HEK293 (cell line): ENCODE data around the gene BIN1.

Experiments
- CTCF ChIA-PET: fragments of 350-600 bp; formaldehyde crosslinking; extraction: SDS; loops from one replicate; lab custom pipeline; 2021; ENCODE audit warnings: antibody characterized with exemption; lab: Yijun Ruan, JAX
- POLR2A ChIA-PET: fragments of 300-600 bp; formaldehyde crosslinking; extraction: SDS; loops from one replicate; lab custom pipeline; 2020; ENCODE audit warnings: antibody characterized with exemption, inconsistent platforms; lab: Yijun Ruan, JAX
- H3K27ac ChIP-seq: fragments of 200-500 bp; sonication (Bioruptor generic); 2 replicates; pipeline ENCODE4 v1.5.1; 2014; ENCODE audit warnings: low read depth, low read length, control low read depth, inconsistent platforms; ENCODE audit errors: extremely low read depth
- H3K36me3 ChIP-seq, 2 experiments: fragments of 200-500 bp in 1 of 2; sonication (Bioruptor generic) in 1 of 2; 1 replicate in 1 of 2; 2 replicates in 1 of 2; pipeline ENCODE4 v1.5.1; 2014 to 2017; ENCODE audit warnings: inconsistent platforms in 2 of 2, low read length in 2 of 2; ENCODE audit not compliant: control insufficient read depth in 2 of 2, insufficient read depth in 1 of 2
- H3K4me1 ChIP-seq: fragments of 200-500 bp; sonication (Bioruptor generic); 2 replicates; pipeline ENCODE4 v1.5.1; 2014; ENCODE audit warnings: mild to moderate bottlenecking, low read length, inconsistent platforms; ENCODE audit not compliant: control insufficient read depth, insufficient read depth
- H3K4me3 ChIP-seq: 2 replicates; pipeline ENCODE4 v1.5.1; 2011; ENCODE audit warnings: low read depth, mild to moderate bottlenecking, control low read depth, low read length, moderate library complexity
- H3K9me3 ChIP-seq: fragments of 200-500 bp; sonication (Bioruptor generic); 2 replicates; pipeline ENCODE4 v1.5.1; 2014; ENCODE audit warnings: low read depth, low read length, inconsistent platforms; ENCODE audit not compliant: control insufficient read depth, insufficient read depth
- GFI1B ChIP-seq: fragments of 450-650 bp; formaldehyde crosslinking; IDR thresholded peaks from 2 replicates; pipeline ENCODE4 v1.5.1; 2016; ENCODE audit warnings: missing biosample characterization, missing genetic modification characterization
- KLF7 ChIP-seq: fragments of 450-650 bp; formaldehyde crosslinking; IDR thresholded peaks from 2 replicates; pipeline ENCODE4 v1.5.1; 2016; ENCODE audit warnings: missing biosample characterization, missing genetic modification characterization, borderline replicate concordance
- MZF1 ChIP-seq: fragments of 450-650 bp; formaldehyde crosslinking; IDR thresholded peaks from 2 replicates; pipeline ENCODE4 v1.5.1; 2017; ENCODE audit warnings: missing biosample characterization, missing genetic modification characterization, borderline replicate concordance
- TCF7L2 ChIP-seq: IDR thresholded peaks from 2 replicates; pipeline ENCODE4 v1.6.1; 2011; ENCODE audit warnings: low read depth, mild to moderate bottlenecking, inconsistent platforms, low read length, moderate library complexity, borderline replicate concordance
- ZBTB1 ChIP-seq: fragments of 450-650 bp; formaldehyde crosslinking; IDR thresholded peaks from 2 replicates; pipeline ENCODE4 v1.5.1; 2016; ENCODE audit warnings: missing biosample characterization, missing genetic modification characterization
- ZNF174 ChIP-seq: fragments of 450-650 bp; formaldehyde crosslinking; IDR thresholded peaks from 2 replicates; pipeline ENCODE4 v1.5.0; 2017; ENCODE audit warnings: missing biosample characterization, mild to moderate bottlenecking, missing genetic modification characterization
- ZNF2 ChIP-seq: fragments of 450-650 bp; formaldehyde crosslinking; IDR thresholded peaks from 2 replicates; pipeline ENCODE4 v1.5.1; 2016; ENCODE audit warnings: missing biosample characterization, missing genetic modification characterization
- ZNF211 ChIP-seq: fragments of 450-650 bp; formaldehyde crosslinking; IDR thresholded peaks from 2 replicates; pipeline ENCODE4 v1.5.1; 2016; ENCODE audit warnings: low read depth, missing biosample characterization, missing genetic modification characterization
- ZNF324 ChIP-seq: fragments of 450-650 bp; formaldehyde crosslinking; IDR thresholded peaks from 2 replicates; pipeline ENCODE4 v1.5.1; 2016; ENCODE audit warnings: missing biosample characterization, missing genetic modification characterization
- ZNF341 ChIP-seq: fragments of 450-650 bp; formaldehyde crosslinking; IDR thresholded peaks from 2 replicates; pipeline ENCODE4; 2016; ENCODE audit warnings: low read depth, missing biosample characterization, missing genetic modification characterization
- ZNF391 ChIP-seq: fragments of 450-650 bp; formaldehyde crosslinking; IDR thresholded peaks from 2 replicates; pipeline ENCODE4 v1.5.1; 2016; ENCODE audit warnings: low read depth, missing biosample characterization, missing genetic modification characterization, borderline replicate concordance
- ZNF501 ChIP-seq: fragments of 450-650 bp; formaldehyde crosslinking; IDR thresholded peaks from 2 replicates; pipeline ENCODE4 v1.5.1; 2016; ENCODE audit warnings: missing biosample characterization, missing genetic modification characterization
- ZNF514 ChIP-seq: fragments of 450-650 bp; formaldehyde crosslinking; IDR thresholded peaks from 2 replicates; pipeline ENCODE4 v1.5.1; 2016; ENCODE audit warnings: missing biosample characterization, missing genetic modification characterization
- ZNF544 ChIP-seq: fragments of 450-650 bp; formaldehyde crosslinking; IDR thresholded peaks from 2 replicates; pipeline ENCODE4 v1.5.0; 2017; ENCODE audit warnings: missing biosample characterization, missing genetic modification characterization
- ZNF843 ChIP-seq: fragments of 450-650 bp; formaldehyde crosslinking; IDR thresholded peaks from 2 replicates; pipeline ENCODE4 v1.5.1; 2016; ENCODE audit warnings: missing biosample characterization, missing genetic modification characterization
- TF ChIP-seq, protein P1 (sequence below): fragments of 450-650 bp; formaldehyde crosslinking; IDR thresholded peaks from 2 replicates; pipeline ENCODE4 v1.5.1; 2017; ENCODE audit warnings: missing biosample characterization, mild to moderate bottlenecking, missing genetic modification characterization, moderate library complexity
- TF ChIP-seq, protein P2 (sequence below): fragments of 450-650 bp; formaldehyde crosslinking; IDR thresholded peaks from 2 replicates; pipeline ENCODE4 v1.5.1; 2017; ENCODE audit warnings: missing biosample characterization, missing genetic modification characterization
- TF ChIP-seq, protein P3 (sequence below): fragments of 450-650 bp; formaldehyde crosslinking; IDR thresholded peaks from 2 replicates; pipeline ENCODE4 v1.5.1; 2016; ENCODE audit warnings: missing biosample characterization, missing genetic modification characterization
- TF ChIP-seq, protein P4 (sequence below): fragments of 450-650 bp; formaldehyde crosslinking; IDR thresholded peaks from 2 replicates; pipeline ENCODE4 v1.5.1; 2016; ENCODE audit warnings: missing biosample characterization, missing genetic modification characterization
- TF ChIP-seq, protein P5 (sequence below): fragments of 450-650 bp; formaldehyde crosslinking; IDR thresholded peaks from 2 replicates; pipeline ENCODE4 v1.5.1; 2016; ENCODE audit warnings: missing biosample characterization, missing genetic modification characterization
- TF ChIP-seq, protein P6 (sequence below): fragments of 450-650 bp; formaldehyde crosslinking; IDR thresholded peaks from 2 replicates; pipeline ENCODE4 v1.5.1; 2017; ENCODE audit warnings: missing biosample characterization, missing genetic modification characterization
- TF ChIP-seq, protein P7 (sequence below): fragments of 450-650 bp; formaldehyde crosslinking; IDR thresholded peaks from 2 replicates; pipeline ENCODE4 v1.5.1; 2016; ENCODE audit warnings: missing biosample characterization, missing genetic modification characterization, borderline replicate concordance

Gene BIN1

DNA sequence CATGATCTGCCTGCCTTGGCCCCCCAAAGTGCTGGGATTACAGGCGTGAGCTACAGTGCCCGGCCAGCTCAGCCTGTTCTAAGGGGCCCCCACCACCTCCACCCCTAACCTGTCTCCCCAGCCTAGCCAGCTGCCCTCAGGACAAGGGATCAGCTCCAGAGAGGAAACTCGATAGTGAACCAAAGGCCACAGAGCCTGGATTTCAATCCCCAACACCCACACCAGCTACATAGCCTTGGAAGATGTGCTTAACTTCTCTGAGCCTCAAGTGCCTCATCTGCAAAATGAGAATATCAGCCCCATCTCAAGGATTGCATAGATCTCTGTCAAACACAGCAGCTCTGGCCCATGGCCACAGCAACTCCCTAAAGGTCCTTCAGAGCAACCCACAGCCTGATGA lies 32.0 kb downstream of the BIN1 start:
- Histone ChIP-seq H3K9me3 (no peaks in the 10 kb centered on the region), H3K4me1 (no peaks in the 10 kb centered on the region), H3K36me3 (no peaks in the 10 kb centered on the region), H3K27ac (no peak overlapping the region), H3K4me3 (no peak overlapping the region)
- TF ChIP-seq ZNF211 = no peak
- TF ChIP-seq, protein P1, sequence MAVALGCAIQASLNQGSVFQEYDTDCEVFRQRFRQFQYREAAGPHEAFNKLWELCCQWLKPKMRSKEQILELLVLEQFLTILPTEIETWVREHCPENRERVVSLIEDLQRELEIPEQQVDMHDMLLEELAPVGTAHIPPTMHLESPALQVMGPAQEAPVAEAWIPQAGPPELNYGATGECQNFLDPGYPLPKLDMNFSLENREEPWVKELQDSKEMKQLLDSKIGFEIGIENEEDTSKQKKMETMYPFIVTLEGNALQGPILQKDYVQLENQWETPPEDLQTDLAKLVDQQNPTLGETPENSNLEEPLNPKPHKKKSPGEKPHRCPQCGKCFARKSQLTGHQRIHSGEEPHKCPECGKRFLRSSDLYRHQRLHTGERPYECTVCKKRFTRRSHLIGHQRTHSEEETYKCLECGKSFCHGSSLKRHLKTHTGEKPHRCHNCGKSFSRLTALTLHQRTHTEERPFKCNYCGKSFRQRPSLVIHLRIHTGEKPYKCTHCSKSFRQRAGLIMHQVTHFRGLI = no peak
- TF ChIP-seq ZBTB1 (tag by site-specific recombination) = no peak
- no peak for TF ChIP-seq ZNF324
- TF ChIP-seq TCF7L2 = no peak
- TF ChIP-seq, protein P2, sequence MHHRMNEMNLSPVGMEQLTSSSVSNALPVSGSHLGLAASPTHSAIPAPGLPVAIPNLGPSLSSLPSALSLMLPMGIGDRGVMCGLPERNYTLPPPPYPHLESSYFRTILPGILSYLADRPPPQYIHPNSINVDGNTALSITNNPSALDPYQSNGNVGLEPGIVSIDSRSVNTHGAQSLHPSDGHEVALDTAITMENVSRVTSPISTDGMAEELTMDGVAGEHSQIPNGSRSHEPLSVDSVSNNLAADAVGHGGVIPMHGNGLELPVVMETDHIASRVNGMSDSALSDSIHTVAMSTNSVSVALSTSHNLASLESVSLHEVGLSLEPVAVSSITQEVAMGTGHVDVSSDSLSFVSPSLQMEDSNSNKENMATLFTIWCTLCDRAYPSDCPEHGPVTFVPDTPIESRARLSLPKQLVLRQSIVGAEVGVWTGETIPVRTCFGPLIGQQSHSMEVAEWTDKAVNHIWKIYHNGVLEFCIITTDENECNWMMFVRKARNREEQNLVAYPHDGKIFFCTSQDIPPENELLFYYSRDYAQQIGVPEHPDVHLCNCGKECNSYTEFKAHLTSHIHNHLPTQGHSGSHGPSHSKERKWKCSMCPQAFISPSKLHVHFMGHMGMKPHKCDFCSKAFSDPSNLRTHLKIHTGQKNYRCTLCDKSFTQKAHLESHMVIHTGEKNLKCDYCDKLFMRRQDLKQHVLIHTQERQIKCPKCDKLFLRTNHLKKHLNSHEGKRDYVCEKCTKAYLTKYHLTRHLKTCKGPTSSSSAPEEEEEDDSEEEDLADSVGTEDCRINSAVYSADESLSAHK (tag by site-specific recombination) = no peak
- no peak for TF ChIP-seq ZNF174
- no peak for TF ChIP-seq MZF1
- TF ChIP-seq, protein P3, sequence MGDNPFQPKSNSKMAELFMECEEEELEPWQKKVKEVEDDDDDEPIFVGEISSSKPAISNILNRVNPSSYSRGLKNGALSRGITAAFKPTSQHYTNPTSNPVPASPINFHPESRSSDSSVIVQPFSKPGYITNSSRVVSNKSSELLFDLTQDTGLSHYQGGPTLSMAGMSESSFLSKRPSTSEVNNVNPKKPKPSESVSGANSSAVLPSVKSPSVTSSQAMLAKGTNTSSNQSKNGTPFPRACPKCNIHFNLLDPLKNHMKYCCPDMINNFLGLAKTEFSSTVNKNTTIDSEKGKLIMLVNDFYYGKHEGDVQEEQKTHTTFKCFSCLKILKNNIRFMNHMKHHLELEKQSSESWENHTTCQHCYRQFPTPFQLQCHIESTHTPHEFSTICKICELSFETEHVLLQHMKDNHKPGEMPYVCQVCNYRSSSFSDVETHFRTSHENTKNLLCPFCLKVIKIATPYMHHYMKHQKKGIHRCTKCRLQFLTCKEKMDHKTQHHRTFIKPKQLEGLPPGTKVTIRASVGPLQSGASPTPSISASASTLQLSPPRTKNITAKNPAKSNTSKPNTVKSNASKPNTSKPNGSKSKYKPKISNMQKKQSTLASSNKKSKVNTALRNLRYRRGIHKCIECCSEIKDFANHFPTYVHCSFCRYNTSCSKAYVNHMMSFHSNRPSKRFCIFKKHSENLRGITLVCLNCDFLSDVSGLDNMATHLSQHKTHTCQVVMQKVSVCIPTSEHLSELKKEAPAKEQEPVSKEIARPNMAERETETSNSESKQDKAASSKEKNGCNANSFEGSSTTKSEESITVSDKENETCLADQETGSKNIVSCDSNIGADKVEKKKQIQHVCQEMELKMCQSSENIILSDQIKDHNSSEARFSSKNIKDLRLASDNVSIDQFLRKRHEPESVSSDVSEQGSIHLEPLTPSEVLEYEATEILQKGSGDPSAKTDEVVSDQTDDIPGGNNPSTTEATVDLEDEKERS (tag by site-specific recombination) = no peak
- TF ChIP-seq GFI1B (tag by site-specific recombination) = no peak
- TF ChIP-seq ZNF2 (tag by site-specific recombination) = no peak
- no peak for TF ChIP-seq ZNF514 (tag by site-specific recombination)
- no peak for TF ChIP-seq ZNF843 (tag by site-specific recombination)
- no peak for TF ChIP-seq ZNF341 (tag by site-specific recombination)
- TF ChIP-seq, protein P4, sequence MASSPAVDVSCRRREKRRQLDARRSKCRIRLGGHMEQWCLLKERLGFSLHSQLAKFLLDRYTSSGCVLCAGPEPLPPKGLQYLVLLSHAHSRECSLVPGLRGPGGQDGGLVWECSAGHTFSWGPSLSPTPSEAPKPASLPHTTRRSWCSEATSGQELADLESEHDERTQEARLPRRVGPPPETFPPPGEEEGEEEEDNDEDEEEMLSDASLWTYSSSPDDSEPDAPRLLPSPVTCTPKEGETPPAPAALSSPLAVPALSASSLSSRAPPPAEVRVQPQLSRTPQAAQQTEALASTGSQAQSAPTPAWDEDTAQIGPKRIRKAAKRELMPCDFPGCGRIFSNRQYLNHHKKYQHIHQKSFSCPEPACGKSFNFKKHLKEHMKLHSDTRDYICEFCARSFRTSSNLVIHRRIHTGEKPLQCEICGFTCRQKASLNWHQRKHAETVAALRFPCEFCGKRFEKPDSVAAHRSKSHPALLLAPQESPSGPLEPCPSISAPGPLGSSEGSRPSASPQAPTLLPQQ (tag by site-specific recombination) = no peak
- ChIA-PET POLR2A (interaction anchor here (1.5 kb wide), 1 partner anchor 9 kb away, joined by 3 read pairs; no protein-coding TSS in a partner anchor), CTCF (interaction anchor here (0.7 kb wide), 1 partner anchor 103 kb away, joined by 3 read pairs; no protein-coding TSS in a partner anchor)

DNA sequence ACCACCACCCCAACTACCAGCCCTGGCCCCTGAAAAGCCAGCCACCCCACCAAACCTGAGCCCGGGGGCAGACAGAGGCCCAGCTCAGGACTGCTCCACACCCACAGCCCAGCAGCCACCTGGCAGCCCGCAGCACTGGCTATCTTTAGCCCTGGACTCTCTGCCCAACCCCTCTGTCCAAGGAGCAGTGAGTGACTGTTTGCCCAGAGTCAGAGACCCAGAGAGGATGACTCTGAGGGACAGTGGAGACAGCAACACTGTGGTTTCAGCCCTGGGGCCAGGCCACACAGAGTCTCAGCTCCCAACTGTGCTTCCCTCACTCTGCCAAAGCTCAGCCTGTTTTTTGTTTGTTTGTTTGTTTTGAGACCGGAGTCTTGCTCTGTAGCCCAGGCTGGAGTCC lies 32.6 kb downstream of the BIN1 start:
- H3K9me3 ChIP-seq = no peaks in the 10 kb centered on the region
- no peaks in the 10 kb centered on the region for H3K4me1 ChIP-seq
- ChIA-PET POLR2A (interaction anchor here (1.5 kb wide), 1 partner anchor 9 kb away, joined by 3 read pairs; no protein-coding TSS in a partner anchor), CTCF (interaction anchor here (0.7 kb wide), 1 partner anchor 103 kb away, joined by 3 read pairs; no protein-coding TSS in a partner anchor)
- no peak overlapping the region for H3K27ac ChIP-seq
- no peak overlapping the region for H3K4me3 ChIP-seq
- H3K36me3 ChIP-seq = no peaks in the 10 kb centered on the region
- TF ChIP-seq, protein P5, sequence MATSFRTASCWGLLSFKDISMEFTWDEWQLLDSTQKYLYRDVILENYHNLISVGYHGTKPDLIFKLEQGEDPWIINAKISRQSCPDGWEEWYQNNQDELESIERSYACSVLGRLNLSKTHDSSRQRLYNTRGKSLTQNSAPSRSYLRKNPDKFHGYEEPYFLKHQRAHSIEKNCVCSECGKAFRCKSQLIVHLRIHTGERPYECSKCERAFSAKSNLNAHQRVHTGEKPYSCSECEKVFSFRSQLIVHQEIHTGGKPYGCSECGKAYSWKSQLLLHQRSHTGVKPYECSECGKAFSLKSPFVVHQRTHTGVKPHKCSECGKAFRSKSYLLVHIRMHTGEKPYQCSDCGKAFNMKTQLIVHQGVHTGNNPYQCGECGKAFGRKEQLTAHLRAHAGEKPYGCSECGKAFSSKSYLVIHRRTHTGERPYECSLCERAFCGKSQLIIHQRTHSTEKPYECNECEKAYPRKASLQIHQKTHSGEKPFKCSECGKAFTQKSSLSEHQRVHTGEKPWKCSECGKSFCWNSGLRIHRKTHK = no peak
- TF ChIP-seq ZNF501 (tag by site-specific recombination) (no peak), ZNF544 (tag by site-specific recombination) (no peak), KLF7 (tag by site-specific recombination) (no peak), ZNF391 (tag by site-specific recombination) (no peak)
- TF ChIP-seq, protein P6, sequence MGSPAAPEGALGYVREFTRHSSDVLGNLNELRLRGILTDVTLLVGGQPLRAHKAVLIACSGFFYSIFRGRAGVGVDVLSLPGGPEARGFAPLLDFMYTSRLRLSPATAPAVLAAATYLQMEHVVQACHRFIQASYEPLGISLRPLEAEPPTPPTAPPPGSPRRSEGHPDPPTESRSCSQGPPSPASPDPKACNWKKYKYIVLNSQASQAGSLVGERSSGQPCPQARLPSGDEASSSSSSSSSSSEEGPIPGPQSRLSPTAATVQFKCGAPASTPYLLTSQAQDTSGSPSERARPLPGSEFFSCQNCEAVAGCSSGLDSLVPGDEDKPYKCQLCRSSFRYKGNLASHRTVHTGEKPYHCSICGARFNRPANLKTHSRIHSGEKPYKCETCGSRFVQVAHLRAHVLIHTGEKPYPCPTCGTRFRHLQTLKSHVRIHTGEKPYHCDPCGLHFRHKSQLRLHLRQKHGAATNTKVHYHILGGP (tag by site-specific recombination) = no peak
- TF ChIP-seq, protein P7, sequence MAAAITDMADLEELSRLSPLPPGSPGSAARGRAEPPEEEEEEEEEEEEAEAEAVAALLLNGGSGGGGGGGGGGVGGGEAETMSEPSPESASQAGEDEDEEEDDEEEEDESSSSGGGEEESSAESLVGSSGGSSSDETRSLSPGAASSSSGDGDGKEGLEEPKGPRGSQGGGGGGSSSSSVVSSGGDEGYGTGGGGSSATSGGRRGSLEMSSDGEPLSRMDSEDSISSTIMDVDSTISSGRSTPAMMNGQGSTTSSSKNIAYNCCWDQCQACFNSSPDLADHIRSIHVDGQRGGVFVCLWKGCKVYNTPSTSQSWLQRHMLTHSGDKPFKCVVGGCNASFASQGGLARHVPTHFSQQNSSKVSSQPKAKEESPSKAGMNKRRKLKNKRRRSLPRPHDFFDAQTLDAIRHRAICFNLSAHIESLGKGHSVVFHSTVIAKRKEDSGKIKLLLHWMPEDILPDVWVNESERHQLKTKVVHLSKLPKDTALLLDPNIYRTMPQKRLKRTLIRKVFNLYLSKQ = no peak
